SU-DHL-6 (cell line): ENCODE measurements around the gene ANKRD30B.
"Not testable (repeated sequence)": the region's sequence is repeated elsewhere in the genome, so short reads cannot be mapped to it uniquely, and the experiment has no call there.

Experiments
- H2AFZ ChIP-seq: fragments of 200-600 bp; sonication (generic); 2 replicates; pipeline ENCODE4 v1.6.1; 2014; ENCODE audit warnings: low read depth, mild to moderate bottlenecking, moderate library complexity, mixed read lengths, antibody characterized with exemption, low read length; ENCODE audit not compliant: severe bottlenecking
- H3F3A ChIP-seq: fragments of 200-600 bp; shearing (Covaris generic); 2 replicates; pipeline ENCODE4 v1.6.0; 2016; ENCODE audit warnings: antibody characterized with exemption, mild to moderate bottlenecking; ENCODE audit not compliant: insufficient read depth
- H3K27ac ChIP-seq: fragments of 200-600 bp; sonication (generic); 2 replicates; pipeline ENCODE4 v1.5.1; 2016; ENCODE audit warnings: low read depth, mild to moderate bottlenecking, low read length, moderate library complexity, mixed read lengths
- H3K27me3 ChIP-seq: fragments of 200-600 bp; sonication (generic), shearing (Covaris generic); 2 replicates; pipeline ENCODE4 v1.6.0; 2014; ENCODE audit warnings: mild to moderate bottlenecking, low read length
- H3K36me3 ChIP-seq: fragments of 200-600 bp; sonication (generic); 2 replicates; pipeline ENCODE4 v1.6.1; 2014; ENCODE audit warnings: mild to moderate bottlenecking, low read length, mixed read lengths
- H3K4me2 ChIP-seq: fragments of 300-600, 200-600 bp; shearing (Covaris generic), sonication (generic); 2 replicates; pipeline ENCODE4 v1.6.0; 2014; ENCODE audit warnings: low read length, low read depth, mild to moderate bottlenecking; ENCODE audit not compliant: poor library complexity, severe bottlenecking
- H3K4me3 ChIP-seq: fragments of 200-600 bp; sonication (generic); 2 replicates; pipeline ENCODE4 v1.5.1; 2014; ENCODE audit warnings: antibody characterized with exemption, low read length, mild to moderate bottlenecking, mixed read lengths; ENCODE audit not compliant: insufficient read depth, poor library complexity, severe bottlenecking
- H3K79me2 ChIP-seq: fragments of 200-600 bp; sonication (generic); 2 replicates; pipeline ENCODE4 v1.6.1; 2014; ENCODE audit warnings: mild to moderate bottlenecking, low read length, moderate library complexity; ENCODE audit not compliant: insufficient read depth
- H3K9ac ChIP-seq: fragments of 200-600 bp; sonication (generic); 2 replicates; pipeline ENCODE4 v1.7.0; 2014; ENCODE audit warnings: mild to moderate bottlenecking, low read length
- H3K9me2 ChIP-seq: fragments of 200-600 bp; sonication (generic); replicated peaks from 2 replicates; pipeline ENCODE4 v1.6.1; 2014; ENCODE audit warnings: low read length; ENCODE audit not compliant: insufficient read depth
- H3K9me3 ChIP-seq: fragments of 200-600 bp; sonication (generic); 2 replicates; pipeline ENCODE4 v1.6.1; 2014; ENCODE audit warnings: low read length, mixed read lengths; ENCODE audit not compliant: insufficient read depth
- H4K20me1 ChIP-seq: fragments of 200-600 bp; sonication (generic); 2 replicates; pipeline ENCODE4 v1.6.1; 2014; ENCODE audit warnings: low read depth, mild to moderate bottlenecking, antibody characterized with exemption, low read length, moderate library complexity, mixed read lengths
- CTCF ChIP-seq: fragments of 200-600 bp; sonication (generic); IDR thresholded peaks from one replicate; pipeline ENCODE4 v1.5.1; 2017; ENCODE audit warnings: antibody characterized with exemption, mild to moderate bottlenecking, low read length, moderate library complexity; ENCODE audit not compliant: insufficient read depth, poor library complexity, severe bottlenecking
- EZH2phosphoT487 ChIP-seq: fragments of 200-600 bp; sonication (generic), shearing (Covaris generic); conservative IDR thresholded peaks from 2 replicates; pipeline ENCODE4 v1.6.1; 2018; ENCODE audit warnings: mild to moderate bottlenecking, antibody characterized with exemption, low read length, moderate library complexity, mixed read lengths

The ANKRD30B gene

GRCh38 chr18:14781671-14782070 lies 33.7 kb downstream of the ANKRD30B start:
- Histone ChIP-seq H3K9me3 (no peaks in the 10 kb centered on the region), H3K27ac (no peak overlapping the region), H3K36me3 (no peaks in the 10 kb centered on the region), H3K4me3 (no peak overlapping the region), H3K9me2 (no peaks in the 10 kb centered on the region), H4K20me1 (no peaks in the 10 kb centered on the region), H3K79me2 (no peaks in the 10 kb centered on the region), H2AFZ (no peak overlapping the region), H3K27me3 (no peaks in the 10 kb centered on the region), H3K4me2 (no peak overlapping the region), H3K9ac (no peak overlapping the region), H3F3A (no peaks in the 10 kb centered on the region)
- no peak for TF ChIP-seq EZH2phosphoT487
- no peak for TF ChIP-seq CTCF

- H3K9me2 ChIP-seq = no peaks in the 10 kb centered on the region
- no peak overlapping the region for H3K4me3 ChIP-seq
- no peak overlapping the region for H3K4me2 ChIP-seq
- no peak for TF ChIP-seq EZH2phosphoT487
- TF ChIP-seq CTCF = no peak
- H3K27me3 ChIP-seq = no peaks in the 10 kb centered on the region
- H3K36me3 ChIP-seq = no peaks in the 10 kb centered on the region
- H2AFZ ChIP-seq = no peak overlapping the region
- H3F3A ChIP-seq = no peaks in the 10 kb centered on the region
- H3K27ac ChIP-seq = no peak overlapping the region
- H3K9me3 ChIP-seq = no peaks in the 10 kb centered on the region
- no peak overlapping the region for H3K9ac ChIP-seq
- no peaks in the 10 kb centered on the region for H4K20me1 ChIP-seq
- H3K79me2 ChIP-seq = no peaks in the 10 kb centered on the region
Observed at GRCh38 chr18:14784133-14784532, 36.2 kb downstream of the ANKRD30B start.

- not testable (repeated sequence) for H4K20me1 ChIP-seq, H3F3A ChIP-seq, H3K4me3 ChIP-seq, H3K27me3 ChIP-seq, H3K9me2 ChIP-seq, H3K27ac ChIP-seq, H2AFZ ChIP-seq, H3K9me3 ChIP-seq, H3K36me3 ChIP-seq, H3K79me2 ChIP-seq, H3K9ac ChIP-seq, H3K4me2 ChIP-seq
Observed at GRCh38 chr18:14796876-14797275, 48.9 kb downstream of the ANKRD30B start.

- H3K27ac ChIP-seq, H4K20me1 ChIP-seq, H3K9me2 ChIP-seq, H3K9ac ChIP-seq, H3K36me3 ChIP-seq, H3F3A ChIP-seq, H2AFZ ChIP-seq, H3K4me3 ChIP-seq, H3K9me3 ChIP-seq, H3K27me3 ChIP-seq, H3K4me2 ChIP-seq, H3K79me2 ChIP-seq: not testable (repeated sequence)
Observed at GRCh38 chr18:14797969-14798764, 50.2 kb downstream of the ANKRD30B start.

GRCh38 chr18:14811081-14811480 lies 63.1 kb downstream of the ANKRD30B start:
- not testable (repeated sequence) for H3K9me2 ChIP-seq, H3K27me3 ChIP-seq, H3K36me3 ChIP-seq, H4K20me1 ChIP-seq, H3K27ac ChIP-seq, H2AFZ ChIP-seq, H3K4me2 ChIP-seq, H3K79me2 ChIP-seq, H3K9me3 ChIP-seq, H3F3A ChIP-seq, H3K4me3 ChIP-seq, H3K9ac ChIP-seq

GRCh38 chr18:14826972-14827632 lies 79.1 kb downstream of the ANKRD30B start:
- H3K9me3 ChIP-seq, H3K27me3 ChIP-seq, H3K27ac ChIP-seq, H2AFZ ChIP-seq, H3K36me3 ChIP-seq, H3K9me2 ChIP-seq, H3F3A ChIP-seq, H3K9ac ChIP-seq, H3K4me2 ChIP-seq, H3K4me3 ChIP-seq, H3K79me2 ChIP-seq, H4K20me1 ChIP-seq: not testable (repeated sequence)
